Upper lobe of left lung (tissue), 4 donors: ENCODE results near the gene GNAI1.

Experiments
- CTCF ChIP-seq, 6 experiments: fragments of 450-650 bp in 4 of 6; fragments of 200-600 bp in 2 of 6; sonication (generic) in 2 of 6; IDR thresholded peaks; one replicate each; pipeline ENCODE4 v1.5.1; 2016 to 2019; ENCODE audit warnings: antibody characterized with exemption in 6 of 6
- EP300 ChIP-seq, 4 donors: sonication (generic); formaldehyde crosslinking; IDR thresholded peaks; one replicate each; pipeline ENCODE4 v1.5.1; 2017; ENCODE audit warnings: antibody characterized with exemption in 4 of 4, control low read depth in 2 of 4
- POLR2A ChIP-seq, 4 donors: fragments of 450-650 bp; IDR thresholded peaks; one replicate each; pipeline ENCODE4 v1.5.1; 2016 to 2017; ENCODE audit warnings: antibody characterized with exemption in 4 of 4, mild to moderate bottlenecking in 2 of 4

DNA sequence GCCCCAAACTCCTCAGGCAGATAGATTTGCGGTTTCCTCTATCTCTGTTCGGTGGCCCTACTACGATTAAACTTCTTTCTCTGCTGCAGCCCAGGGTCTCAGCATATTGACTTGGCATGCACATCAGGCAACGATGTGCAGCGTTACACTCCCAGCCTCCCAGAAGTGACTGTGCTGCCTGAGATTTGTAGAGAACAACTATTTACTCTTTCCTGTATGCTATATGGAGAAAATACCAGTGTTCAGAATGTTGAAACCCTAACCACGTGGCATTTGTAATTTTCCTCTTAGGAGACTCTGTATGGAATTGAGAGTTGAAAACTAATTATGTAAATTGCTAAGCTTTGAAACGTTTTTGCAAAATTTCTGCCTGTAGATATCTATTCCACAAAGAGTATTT lies 50.9 kb downstream of the GNAI1 start:
- TF ChIP-seq CTCF (IDR thresholded peaks at IDR 0.05), result no peak
- TF ChIP-seq POLR2A (IDR thresholded peaks at IDR 0.05), result no peak
- no peak for TF ChIP-seq EP300 (IDR thresholded peaks at IDR 0.05)
